K562 (cell line): ENCODE measurements around the gene ALDH1A3. TPM values are rescaled to one million over a fixed set of nuclear protein-coding genes. Genes with fewer than 3 reads are reported as not detected.

Experiments
- PYGO2 ChIP-seq: fragments of 450-650 bp; IDR thresholded peaks from 2 replicates; pipeline ENCODE4 v1.6.1; 2016; ENCODE audit warnings: mild to moderate bottlenecking, missing genetic modification characterization, moderate library complexity, missing compliant biosample characterization
- RBBP5 ChIP-seq: fragments of 200-600 bp; sonication (generic); IDR thresholded peaks from 2 replicates; pipeline ENCODE4 v1.6.1; 2012; ENCODE audit warnings: borderline replicate concordance, mild to moderate bottlenecking, low read length, control low read depth, inconsistent platforms; ENCODE audit not compliant: insufficient read depth, poor library complexity, severe bottlenecking
- polyA plus RNA-seq, 8 experiments: library from polyadenylated mRNA; depleted of rRNA in 4 of 8; stranded (reverse) in 5 of 8; unstranded in 3 of 8; fragments of >200 nt; fragmentation: Nextera tagmentation in 2 of 8; fragmentation: Illumina TruSeq in 1 of 8; extraction: Ambion mirVana in 2 of 8; extraction: Trizol in 1 of 8; gene quantifications; 2 replicates each; pipeline versions ENCODE4 v1.2.1 to v1.2.3, GENCODE V29; 2011 to 2014; ENCODE audit warnings: inconsistent platforms in 1 of 8, missing spikeins in 1 of 8
- total RNA-seq, 7 experiments: library from RNA; depleted of rRNA in 6 of 7; stranded (reverse); fragments of >200 nt in 6 of 7; fragmentation: Illumina TruSeq in 2 of 7; extraction: Trizol in 2 of 7; gene quantifications; 2 replicates each; pipeline versions ENCODE4 v1.2.1 to v1.2.3, GENCODE V29; 2011 to 2021; ENCODE audit warnings: low replicate concordance in 1 of 7
- TF ChIP-seq, protein P1 (sequence below): fragments of 200-600 bp; sonication (generic); IDR thresholded peaks from one replicate; pipeline ENCODE4 v1.6.1; 2012; ENCODE audit warnings: mild to moderate bottlenecking, low read depth, low read length, inconsistent platforms
- TF ChIP-seq, protein P2 (sequence below), 2 experiments: IDR thresholded peaks in 1 of 2; conservative IDR thresholded peaks in 1 of 2; 2 replicates each; pipeline ENCODE4 v1.6.1; 2016; ENCODE audit warnings: low read depth in 2 of 2, mild to moderate bottlenecking in 1 of 2, missing compliant biosample characterization in 1 of 2, missing genetic modification characterization in 1 of 2, moderate library complexity in 1 of 2
- TF ChIP-seq, protein P3 (sequence below): fragments of 250-450 bp; sonication (Bioruptor Pico); IDR thresholded peaks from 2 replicates; pipeline ENCODE4 v1.4.0; 2020; ENCODE audit warnings: borderline replicate concordance
- TF ChIP-seq, protein P4 (sequence below), 3 experiments: IDR thresholded peaks in 2 of 3; conservative IDR thresholded peaks in 1 of 3; 2 replicates each; pipeline ENCODE4 v1.5.1; 2011 to 2012; ENCODE audit warnings: low read length in 3 of 3, mild to moderate bottlenecking in 3 of 3, control low read depth in 2 of 3, improper control_type of control experiment in 1 of 3, inconsistent platforms in 1 of 3, low read depth in 1 of 3, mixed read lengths in 1 of 3, moderate library complexity in 1 of 3; ENCODE audit not compliant: insufficient read depth in 2 of 3

The ALDH1A3 gene
- total and polyA plus RNA-seq, 9 of the 15 experiments (the other 6 are each of a cell fraction or from before 2014, with no cell fraction given), result 0.38 TPM; not detected in 8

DNA sequence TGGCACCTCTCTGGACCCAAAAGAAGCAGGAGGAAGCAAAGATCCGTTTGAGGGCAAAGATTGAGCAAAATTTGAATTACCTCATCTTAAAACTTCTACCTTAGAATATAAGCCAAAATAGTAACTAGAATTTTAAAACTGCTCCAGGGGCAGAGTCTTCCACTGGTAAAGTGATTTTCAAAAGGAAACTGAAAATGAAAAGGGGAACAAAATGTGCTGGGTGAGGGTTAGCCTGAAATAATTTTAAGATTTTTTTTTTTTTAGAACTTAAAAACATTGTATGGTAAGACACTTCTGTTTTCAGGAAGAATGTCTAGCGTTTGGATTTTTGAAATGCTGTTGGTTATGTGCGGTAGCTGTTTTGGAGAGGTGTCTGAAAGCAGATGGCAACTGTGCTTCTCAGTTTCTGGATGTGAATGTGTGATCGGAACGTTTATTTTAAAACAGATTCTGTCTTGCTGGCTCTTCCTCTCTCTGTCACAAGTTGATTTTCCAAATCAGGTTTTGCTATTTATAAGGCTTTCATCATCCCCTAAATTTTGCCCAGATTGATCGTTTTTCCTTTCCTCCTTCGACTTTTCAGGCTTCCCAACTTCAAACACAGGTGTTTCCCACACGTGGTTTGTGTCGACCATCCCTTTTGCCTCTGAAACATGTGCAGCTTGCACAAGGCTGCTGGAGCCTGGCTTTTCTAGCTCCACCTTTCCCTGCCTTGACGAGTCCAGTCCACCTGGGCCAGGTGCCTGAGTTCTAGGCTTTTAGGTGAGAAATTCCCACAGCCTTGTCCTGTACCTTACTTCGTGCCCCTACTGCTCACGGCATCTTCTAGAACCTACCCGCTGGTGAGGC is 42.8 kb downstream of the ALDH1A3 start (continued):
- TF ChIP-seq, protein P1, sequence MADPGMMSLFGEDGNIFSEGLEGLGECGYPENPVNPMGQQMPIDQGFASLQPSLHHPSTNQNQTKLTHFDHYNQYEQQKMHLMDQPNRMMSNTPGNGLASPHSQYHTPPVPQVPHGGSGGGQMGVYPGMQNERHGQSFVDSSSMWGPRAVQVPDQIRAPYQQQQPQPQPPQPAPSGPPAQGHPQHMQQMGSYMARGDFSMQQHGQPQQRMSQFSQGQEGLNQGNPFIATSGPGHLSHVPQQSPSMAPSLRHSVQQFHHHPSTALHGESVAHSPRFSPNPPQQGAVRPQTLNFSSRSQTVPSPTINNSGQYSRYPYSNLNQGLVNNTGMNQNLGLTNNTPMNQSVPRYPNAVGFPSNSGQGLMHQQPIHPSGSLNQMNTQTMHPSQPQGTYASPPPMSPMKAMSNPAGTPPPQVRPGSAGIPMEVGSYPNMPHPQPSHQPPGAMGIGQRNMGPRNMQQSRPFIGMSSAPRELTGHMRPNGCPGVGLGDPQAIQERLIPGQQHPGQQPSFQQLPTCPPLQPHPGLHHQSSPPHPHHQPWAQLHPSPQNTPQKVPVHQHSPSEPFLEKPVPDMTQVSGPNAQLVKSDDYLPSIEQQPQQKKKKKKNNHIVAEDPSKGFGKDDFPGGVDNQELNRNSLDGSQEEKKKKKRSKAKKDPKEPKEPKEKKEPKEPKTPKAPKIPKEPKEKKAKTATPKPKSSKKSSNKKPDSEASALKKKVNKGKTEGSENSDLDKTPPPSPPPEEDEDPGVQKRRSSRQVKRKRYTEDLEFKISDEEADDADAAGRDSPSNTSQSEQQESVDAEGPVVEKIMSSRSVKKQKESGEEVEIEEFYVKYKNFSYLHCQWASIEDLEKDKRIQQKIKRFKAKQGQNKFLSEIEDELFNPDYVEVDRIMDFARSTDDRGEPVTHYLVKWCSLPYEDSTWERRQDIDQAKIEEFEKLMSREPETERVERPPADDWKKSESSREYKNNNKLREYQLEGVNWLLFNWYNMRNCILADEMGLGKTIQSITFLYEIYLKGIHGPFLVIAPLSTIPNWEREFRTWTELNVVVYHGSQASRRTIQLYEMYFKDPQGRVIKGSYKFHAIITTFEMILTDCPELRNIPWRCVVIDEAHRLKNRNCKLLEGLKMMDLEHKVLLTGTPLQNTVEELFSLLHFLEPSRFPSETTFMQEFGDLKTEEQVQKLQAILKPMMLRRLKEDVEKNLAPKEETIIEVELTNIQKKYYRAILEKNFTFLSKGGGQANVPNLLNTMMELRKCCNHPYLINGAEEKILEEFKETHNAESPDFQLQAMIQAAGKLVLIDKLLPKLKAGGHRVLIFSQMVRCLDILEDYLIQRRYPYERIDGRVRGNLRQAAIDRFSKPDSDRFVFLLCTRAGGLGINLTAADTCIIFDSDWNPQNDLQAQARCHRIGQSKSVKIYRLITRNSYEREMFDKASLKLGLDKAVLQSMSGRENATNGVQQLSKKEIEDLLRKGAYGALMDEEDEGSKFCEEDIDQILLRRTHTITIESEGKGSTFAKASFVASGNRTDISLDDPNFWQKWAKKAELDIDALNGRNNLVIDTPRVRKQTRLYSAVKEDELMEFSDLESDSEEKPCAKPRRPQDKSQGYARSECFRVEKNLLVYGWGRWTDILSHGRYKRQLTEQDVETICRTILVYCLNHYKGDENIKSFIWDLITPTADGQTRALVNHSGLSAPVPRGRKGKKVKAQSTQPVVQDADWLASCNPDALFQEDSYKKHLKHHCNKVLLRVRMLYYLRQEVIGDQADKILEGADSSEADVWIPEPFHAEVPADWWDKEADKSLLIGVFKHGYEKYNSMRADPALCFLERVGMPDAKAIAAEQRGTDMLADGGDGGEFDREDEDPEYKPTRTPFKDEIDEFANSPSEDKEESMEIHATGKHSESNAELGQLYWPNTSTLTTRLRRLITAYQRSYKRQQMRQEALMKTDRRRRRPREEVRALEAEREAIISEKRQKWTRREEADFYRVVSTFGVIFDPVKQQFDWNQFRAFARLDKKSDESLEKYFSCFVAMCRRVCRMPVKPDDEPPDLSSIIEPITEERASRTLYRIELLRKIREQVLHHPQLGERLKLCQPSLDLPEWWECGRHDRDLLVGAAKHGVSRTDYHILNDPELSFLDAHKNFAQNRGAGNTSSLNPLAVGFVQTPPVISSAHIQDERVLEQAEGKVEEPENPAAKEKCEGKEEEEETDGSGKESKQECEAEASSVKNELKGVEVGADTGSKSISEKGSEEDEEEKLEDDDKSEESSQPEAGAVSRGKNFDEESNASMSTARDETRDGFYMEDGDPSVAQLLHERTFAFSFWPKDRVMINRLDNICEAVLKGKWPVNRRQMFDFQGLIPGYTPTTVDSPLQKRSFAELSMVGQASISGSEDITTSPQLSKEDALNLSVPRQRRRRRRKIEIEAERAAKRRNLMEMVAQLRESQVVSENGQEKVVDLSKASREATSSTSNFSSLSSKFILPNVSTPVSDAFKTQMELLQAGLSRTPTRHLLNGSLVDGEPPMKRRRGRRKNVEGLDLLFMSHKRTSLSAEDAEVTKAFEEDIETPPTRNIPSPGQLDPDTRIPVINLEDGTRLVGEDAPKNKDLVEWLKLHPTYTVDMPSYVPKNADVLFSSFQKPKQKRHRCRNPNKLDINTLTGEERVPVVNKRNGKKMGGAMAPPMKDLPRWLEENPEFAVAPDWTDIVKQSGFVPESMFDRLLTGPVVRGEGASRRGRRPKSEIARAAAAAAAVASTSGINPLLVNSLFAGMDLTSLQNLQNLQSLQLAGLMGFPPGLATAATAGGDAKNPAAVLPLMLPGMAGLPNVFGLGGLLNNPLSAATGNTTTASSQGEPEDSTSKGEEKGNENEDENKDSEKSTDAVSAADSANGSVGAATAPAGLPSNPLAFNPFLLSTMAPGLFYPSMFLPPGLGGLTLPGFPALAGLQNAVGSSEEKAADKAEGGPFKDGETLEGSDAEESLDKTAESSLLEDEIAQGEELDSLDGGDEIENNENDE, result no peak
- TF ChIP-seq, protein P2, sequence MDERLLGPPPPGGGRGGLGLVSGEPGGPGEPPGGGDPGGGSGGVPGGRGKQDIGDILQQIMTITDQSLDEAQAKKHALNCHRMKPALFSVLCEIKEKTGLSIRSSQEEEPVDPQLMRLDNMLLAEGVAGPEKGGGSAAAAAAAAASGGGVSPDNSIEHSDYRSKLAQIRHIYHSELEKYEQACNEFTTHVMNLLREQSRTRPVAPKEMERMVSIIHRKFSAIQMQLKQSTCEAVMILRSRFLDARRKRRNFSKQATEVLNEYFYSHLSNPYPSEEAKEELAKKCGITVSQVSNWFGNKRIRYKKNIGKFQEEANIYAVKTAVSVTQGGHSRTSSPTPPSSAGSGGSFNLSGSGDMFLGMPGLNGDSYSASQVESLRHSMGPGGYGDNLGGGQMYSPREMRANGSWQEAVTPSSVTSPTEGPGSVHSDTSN (CRISPR knock-in tag; IDR thresholded peaks at IDR 0.05; ENCODE audit: low read depth), result no peak
- TF ChIP-seq, protein P2 (tag; conservative IDR thresholded peaks at IDR 0.05; ENCODE audit: low read depth), result no peak
- TF ChIP-seq RBBP5 (no peak), PYGO2 (no peak)
- TF ChIP-seq, protein P3, sequence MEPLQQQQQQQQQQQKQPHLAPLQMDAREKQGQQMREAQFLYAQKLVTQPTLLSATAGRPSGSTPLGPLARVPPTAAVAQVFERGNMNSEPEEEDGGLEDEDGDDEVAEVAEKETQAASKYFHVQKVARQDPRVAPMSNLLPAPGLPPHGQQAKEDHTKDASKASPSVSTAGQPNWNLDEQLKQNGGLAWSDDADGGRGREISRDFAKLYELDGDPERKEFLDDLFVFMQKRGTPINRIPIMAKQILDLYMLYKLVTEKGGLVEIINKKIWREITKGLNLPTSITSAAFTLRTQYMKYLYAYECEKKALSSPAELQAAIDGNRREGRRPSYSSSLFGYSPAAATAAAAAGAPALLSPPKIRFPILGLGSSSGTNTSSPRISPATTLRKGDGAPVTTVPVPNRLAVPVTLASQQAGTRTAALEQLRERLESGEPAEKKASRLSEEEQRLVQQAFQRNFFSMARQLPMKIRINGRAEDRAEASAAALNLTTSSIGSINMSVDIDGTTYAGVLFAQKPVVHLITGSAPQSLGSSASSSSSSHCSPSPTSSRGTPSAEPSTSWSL (CRISPR knock-in tag), result no peak
- TF ChIP-seq, protein P4, sequence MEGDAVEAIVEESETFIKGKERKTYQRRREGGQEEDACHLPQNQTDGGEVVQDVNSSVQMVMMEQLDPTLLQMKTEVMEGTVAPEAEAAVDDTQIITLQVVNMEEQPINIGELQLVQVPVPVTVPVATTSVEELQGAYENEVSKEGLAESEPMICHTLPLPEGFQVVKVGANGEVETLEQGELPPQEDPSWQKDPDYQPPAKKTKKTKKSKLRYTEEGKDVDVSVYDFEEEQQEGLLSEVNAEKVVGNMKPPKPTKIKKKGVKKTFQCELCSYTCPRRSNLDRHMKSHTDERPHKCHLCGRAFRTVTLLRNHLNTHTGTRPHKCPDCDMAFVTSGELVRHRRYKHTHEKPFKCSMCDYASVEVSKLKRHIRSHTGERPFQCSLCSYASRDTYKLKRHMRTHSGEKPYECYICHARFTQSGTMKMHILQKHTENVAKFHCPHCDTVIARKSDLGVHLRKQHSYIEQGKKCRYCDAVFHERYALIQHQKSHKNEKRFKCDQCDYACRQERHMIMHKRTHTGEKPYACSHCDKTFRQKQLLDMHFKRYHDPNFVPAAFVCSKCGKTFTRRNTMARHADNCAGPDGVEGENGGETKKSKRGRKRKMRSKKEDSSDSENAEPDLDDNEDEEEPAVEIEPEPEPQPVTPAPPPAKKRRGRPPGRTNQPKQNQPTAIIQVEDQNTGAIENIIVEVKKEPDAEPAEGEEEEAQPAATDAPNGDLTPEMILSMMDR (IDR thresholded peaks at IDR 0.05 in 2 of 3, conservative IDR thresholded peaks at IDR 0.05 in 1 of 3; ENCODE audit: insufficient read depth in 2 of 3, low read depth in 1 of 3, low read length in 3 of 3), result no peak
